Measurements from ENCODE around the gene CLDN12. TPM values are rescaled to one million over a fixed set of nuclear protein-coding genes. Genes with fewer than 3 reads are reported as not detected.

Gene CLDN12
- 35.9 and 39.8 TPM in 2 replicates for total RNA-seq

DNA sequence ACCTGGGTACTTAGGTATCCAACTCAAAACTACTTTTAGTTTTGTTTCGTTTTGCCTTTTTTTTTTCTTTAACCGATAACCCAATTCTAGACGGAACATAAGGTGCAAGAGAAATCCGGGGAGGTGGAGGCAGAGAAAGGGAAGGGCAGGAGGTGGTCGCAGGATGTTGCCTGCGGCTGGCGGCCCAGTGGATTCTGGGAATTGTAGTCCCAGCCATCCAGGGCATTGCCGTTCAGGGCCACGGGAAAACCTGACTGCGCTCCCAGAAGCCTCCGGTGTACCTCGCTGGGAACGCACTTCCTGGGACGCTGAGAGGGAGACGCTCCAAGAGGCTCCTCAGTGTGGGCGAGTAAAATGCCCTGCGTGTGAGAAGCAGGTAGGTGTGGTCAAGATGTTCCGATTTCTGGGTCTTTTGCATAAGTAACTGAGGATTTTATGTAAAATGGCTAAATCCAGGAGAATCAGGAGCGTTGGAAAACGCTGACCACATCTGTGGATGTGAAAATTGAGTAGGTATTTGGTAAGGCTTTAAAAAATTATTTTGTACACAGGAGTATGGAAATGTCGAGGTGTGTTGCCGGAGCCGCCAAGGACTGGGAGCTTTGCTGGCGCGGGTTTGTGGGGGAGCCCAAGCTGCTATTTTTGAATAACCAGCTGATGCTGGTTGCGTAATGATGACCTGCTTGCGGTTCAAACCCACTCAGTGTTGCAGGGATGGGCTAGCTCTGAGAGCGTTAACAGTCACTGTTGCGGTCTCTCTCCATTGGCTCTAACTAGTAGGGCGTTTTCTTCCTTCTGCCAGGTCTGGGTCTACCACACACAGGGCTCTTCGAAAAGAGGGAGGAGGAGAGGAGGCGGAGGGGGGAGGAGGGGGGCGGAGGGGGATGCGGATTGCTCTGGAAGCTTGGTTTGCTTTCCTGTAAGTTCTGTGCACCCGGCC, at the start of gene CLDN12:
Gene CLDN12, plus strand, starts transcription at position 288 of the 940 bp plus-strand sequence. CDS start 9,216 bp downstream, outside the sequence.
- peak within 1 kb of the TSS; percentile 100 for H3K4me2 ChIP-seq (ENCODE audit: insufficient read depth, low read length)
- H3K4me1 ChIP-seq (ENCODE audit: insufficient read depth, low read length) = peaks cover 12% of the 10 kb centered on the region
- peak; percentile 90 for DNase-seq (ENCODE audit: insufficient read length, low spot score, missing footprints)
- TF ChIP-seq, protein P1, sequence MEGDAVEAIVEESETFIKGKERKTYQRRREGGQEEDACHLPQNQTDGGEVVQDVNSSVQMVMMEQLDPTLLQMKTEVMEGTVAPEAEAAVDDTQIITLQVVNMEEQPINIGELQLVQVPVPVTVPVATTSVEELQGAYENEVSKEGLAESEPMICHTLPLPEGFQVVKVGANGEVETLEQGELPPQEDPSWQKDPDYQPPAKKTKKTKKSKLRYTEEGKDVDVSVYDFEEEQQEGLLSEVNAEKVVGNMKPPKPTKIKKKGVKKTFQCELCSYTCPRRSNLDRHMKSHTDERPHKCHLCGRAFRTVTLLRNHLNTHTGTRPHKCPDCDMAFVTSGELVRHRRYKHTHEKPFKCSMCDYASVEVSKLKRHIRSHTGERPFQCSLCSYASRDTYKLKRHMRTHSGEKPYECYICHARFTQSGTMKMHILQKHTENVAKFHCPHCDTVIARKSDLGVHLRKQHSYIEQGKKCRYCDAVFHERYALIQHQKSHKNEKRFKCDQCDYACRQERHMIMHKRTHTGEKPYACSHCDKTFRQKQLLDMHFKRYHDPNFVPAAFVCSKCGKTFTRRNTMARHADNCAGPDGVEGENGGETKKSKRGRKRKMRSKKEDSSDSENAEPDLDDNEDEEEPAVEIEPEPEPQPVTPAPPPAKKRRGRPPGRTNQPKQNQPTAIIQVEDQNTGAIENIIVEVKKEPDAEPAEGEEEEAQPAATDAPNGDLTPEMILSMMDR (IDR thresholded peaks at IDR 0.05; ENCODE audit: extremely low read depth, low read depth, low read length) = no peak
- H2AFZ ChIP-seq (ENCODE audit: low read length) = peak within 1 kb of the TSS; percentile 93
- peak within 1 kb of the TSS; percentile 100 for H3K27ac ChIP-seq (ENCODE audit: low read depth, low read length)
- H3K27me3 ChIP-seq (ENCODE audit: insufficient read depth, low read length) = no peaks in the 10 kb centered on the region
- H3K36me3 ChIP-seq (ENCODE audit: insufficient read depth, low read length) = peaks cover 17% of the 10 kb centered on the region
- H3K4me3 ChIP-seq (ENCODE audit: insufficient read depth, low read length) = peak within 1 kb of the TSS; percentile 88
- H4K20me1 ChIP-seq (ENCODE audit: insufficient read depth, low read length) = no peaks in the 10 kb centered on the region
- no peaks in the 10 kb centered on the region for H3K9me3 ChIP-seq (ENCODE audit: low read depth, low read length)
- peaks cover 41% of the 10 kb centered on the region for H3K79me2 ChIP-seq (ENCODE audit: insufficient read depth, low read length)

DNA sequence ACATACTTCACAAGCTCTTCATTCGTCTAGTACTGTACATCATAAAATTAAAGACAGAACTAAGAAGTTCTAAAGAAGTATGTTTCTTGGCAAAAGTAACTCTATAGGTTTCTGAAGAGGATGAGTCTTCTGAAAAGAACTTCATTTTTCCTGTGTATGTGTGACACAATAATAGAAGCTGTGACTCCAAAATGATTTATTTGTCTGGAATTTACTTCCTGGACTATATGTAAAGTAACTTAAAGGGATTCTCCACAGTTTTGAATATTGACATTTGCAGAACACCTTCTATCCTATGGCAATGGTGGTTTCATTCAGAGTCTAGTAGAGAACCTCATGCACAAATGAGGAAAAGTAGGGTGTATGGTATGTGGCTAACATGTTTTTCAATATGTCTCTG, 19.8 kb upstream of the CLDN12 start:
- Histone ChIP-seq H3K36me3 (ENCODE audit: insufficient read depth, low read length) (peaks cover 38% of the 10 kb centered on the region), H3K9me3 (ENCODE audit: low read depth, low read length) (no peaks in the 10 kb centered on the region), H2AFZ (ENCODE audit: low read length) (no peak overlapping the region), H4K20me1 (ENCODE audit: insufficient read depth, low read length) (no peaks in the 10 kb centered on the region), H3K4me2 (ENCODE audit: insufficient read depth, low read length) (peak overlapping the region; percentile 80), H3K79me2 (ENCODE audit: insufficient read depth, low read length) (no peaks in the 10 kb centered on the region), H3K4me1 (ENCODE audit: insufficient read depth, low read length) (peaks cover 35% of the 10 kb centered on the region), H3K4me3 (ENCODE audit: insufficient read depth, low read length) (no peak overlapping the region), H3K27me3 (ENCODE audit: insufficient read depth, low read length) (no peaks in the 10 kb centered on the region), H3K27ac (ENCODE audit: low read depth, low read length) (peak overlapping the region; percentile 86)
- TF ChIP-seq, protein P1 (IDR thresholded peaks at IDR 0.05; ENCODE audit: extremely low read depth, low read depth, low read length) = no peak
- no peak for DNase-seq (ENCODE audit: insufficient read length, low spot score, missing footprints)

DNA sequence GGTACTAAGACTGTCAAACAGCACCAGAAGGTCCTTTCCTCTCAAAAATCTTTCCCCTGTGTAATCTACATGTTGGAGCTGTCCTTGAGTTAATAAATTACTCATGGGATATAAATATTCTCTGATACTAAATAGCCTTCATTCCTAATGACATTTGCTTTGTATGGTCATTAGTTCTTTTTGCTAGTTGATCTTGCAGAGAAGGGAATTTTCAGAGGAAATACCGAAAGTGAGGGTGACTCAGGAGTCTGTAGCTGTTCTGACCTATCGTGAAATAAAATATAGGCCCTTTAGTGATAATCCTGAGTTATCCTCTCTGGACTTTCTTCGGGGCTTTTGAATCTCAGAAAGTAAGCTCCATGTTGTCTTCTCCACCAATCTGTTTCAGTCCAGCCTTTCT, 19.4 kb upstream of the CLDN12 start:
- Histone ChIP-seq H3K9me3 (ENCODE audit: low read depth, low read length) (no peaks in the 10 kb centered on the region), H3K79me2 (ENCODE audit: insufficient read depth, low read length) (no peaks in the 10 kb centered on the region), H2AFZ (ENCODE audit: low read length) (peak overlapping the region; percentile 13), H3K27me3 (ENCODE audit: insufficient read depth, low read length) (no peaks in the 10 kb centered on the region), H3K4me3 (ENCODE audit: insufficient read depth, low read length) (peak overlapping the region; percentile 34), H3K36me3 (ENCODE audit: insufficient read depth, low read length) (peaks cover 35% of the 10 kb centered on the region), H3K4me2 (ENCODE audit: insufficient read depth, low read length) (peak overlapping the region; percentile 80), H3K4me1 (ENCODE audit: insufficient read depth, low read length) (peaks cover 35% of the 10 kb centered on the region), H4K20me1 (ENCODE audit: insufficient read depth, low read length) (no peaks in the 10 kb centered on the region), H3K27ac (ENCODE audit: low read depth, low read length) (peak overlapping the region; percentile 86)
- TF ChIP-seq, protein P1 (IDR thresholded peaks at IDR 0.05; ENCODE audit: extremely low read depth, low read depth, low read length) = no peak
- peak; percentile 63 for DNase-seq (ENCODE audit: insufficient read length, low spot score, missing footprints)

DNA sequence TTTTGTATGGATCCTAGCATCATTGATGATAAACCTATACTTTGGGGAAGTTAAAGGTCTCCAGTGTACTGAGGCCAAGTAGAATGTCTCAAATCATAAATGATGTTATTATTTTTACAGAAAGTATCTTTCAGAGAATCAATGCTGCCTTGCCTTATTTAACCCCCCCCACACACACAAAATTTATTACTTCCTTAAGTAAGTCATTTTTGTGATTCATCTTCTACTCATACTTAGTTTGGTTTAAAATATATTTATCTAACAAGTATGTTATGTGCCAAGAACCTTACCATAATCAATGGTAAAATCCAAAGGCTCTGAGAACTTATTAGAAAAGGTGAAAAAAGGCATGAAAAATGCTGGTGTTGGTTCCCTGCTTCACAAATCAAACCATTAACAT, 18.8 kb upstream of the CLDN12 start:
- no peak for DNase-seq (ENCODE audit: insufficient read length, low spot score, missing footprints)
- peak overlapping the region; percentile 34 for H3K4me3 ChIP-seq (ENCODE audit: insufficient read depth, low read length)
- H3K27ac ChIP-seq (ENCODE audit: low read depth, low read length) = peak overlapping the region; percentile 86
- no peaks in the 10 kb centered on the region for H3K79me2 ChIP-seq (ENCODE audit: insufficient read depth, low read length)
- peak overlapping the region; percentile 13 for H2AFZ ChIP-seq (ENCODE audit: low read length)
- H3K4me1 ChIP-seq (ENCODE audit: insufficient read depth, low read length) = peaks cover 35% of the 10 kb centered on the region
- H3K36me3 ChIP-seq (ENCODE audit: insufficient read depth, low read length) = peaks cover 29% of the 10 kb centered on the region
- no peaks in the 10 kb centered on the region for H3K27me3 ChIP-seq (ENCODE audit: insufficient read depth, low read length)
- TF ChIP-seq, protein P1 (IDR thresholded peaks at IDR 0.05; ENCODE audit: extremely low read depth, low read depth, low read length) = no peak
- H3K9me3 ChIP-seq (ENCODE audit: low read depth, low read length) = no peaks in the 10 kb centered on the region
- no peaks in the 10 kb centered on the region for H4K20me1 ChIP-seq (ENCODE audit: insufficient read depth, low read length)
- H3K4me2 ChIP-seq (ENCODE audit: insufficient read depth, low read length) = peak overlapping the region; percentile 80

Measured in osteoblast (primary cell).